DND-41 (cell line): ENCODE measurements around the gene PTGES3.

Experiments
- ATAC-seq: fragments of 200-7000 bp; cut with Tn5 transposase; 3 replicates; pipeline ENCODE4 v1.9.1; 2021; ENCODE audit warnings: low read depth; ENCODE audit not compliant: insufficient read depth
- DNase-seq: peaks from one replicate; pipeline ENCODE4 v3.0.0-alpha.2; 2020
- H2AFZ ChIP-seq: 2 replicates; pipeline ENCODE4 v1.6.0; 2012; ENCODE audit warnings: low read depth, low read length
- H3K27ac ChIP-seq: 2 replicates; pipeline ENCODE4 v1.5.1; 2012; ENCODE audit warnings: low read length, inconsistent platforms
- H3K27me3 ChIP-seq: fragments of 200-600 bp; sonication (generic); 2 replicates; pipeline ENCODE4 v1.6.0; 2012; ENCODE audit warnings: low read length, mild to moderate bottlenecking, inconsistent platforms; ENCODE audit not compliant: insufficient read depth, poor library complexity
- H3K36me3 ChIP-seq: 2 replicates; pipeline ENCODE4 v1.5.1; 2012; ENCODE audit warnings: low read length, inconsistent platforms; ENCODE audit not compliant: insufficient read depth
- H3K4me1 ChIP-seq: 2 replicates; pipeline ENCODE4 v1.5.1; 2012; ENCODE audit warnings: mild to moderate bottlenecking, low read length; ENCODE audit not compliant: insufficient read depth
- H3K4me2 ChIP-seq: 2 replicates; pipeline ENCODE4 v1.6.0; 2012; ENCODE audit warnings: mild to moderate bottlenecking, moderate library complexity, low read length, inconsistent platforms; ENCODE audit not compliant: insufficient read depth
- H3K4me3 ChIP-seq, 2 experiments: fragments of 200-600 bp in 1 of 2; shearing (Covaris generic) in 1 of 2; 2 replicates each; pipeline ENCODE4 v1.5.1; 2012 to 2016; ENCODE audit warnings: inconsistent platforms in 2 of 2, low read length in 2 of 2, mild to moderate bottlenecking in 2 of 2, low read depth in 1 of 2, moderate library complexity in 1 of 2
- H3K79me2 ChIP-seq: 2 replicates; pipeline ENCODE4 v1.6.0; 2012; ENCODE audit warnings: low read length, inconsistent platforms; ENCODE audit not compliant: insufficient read depth
- H3K9ac ChIP-seq: 2 replicates; pipeline ENCODE4 v1.6.0; 2012; ENCODE audit warnings: low read depth, mild to moderate bottlenecking, inconsistent platforms, low read length, moderate library complexity
- H3K9me3 ChIP-seq: 2 replicates; pipeline ENCODE4 v1.5.1; 2012; ENCODE audit warnings: low read length, moderate library complexity, mild to moderate bottlenecking, inconsistent platforms; ENCODE audit not compliant: insufficient read depth, severe bottlenecking
- H4K20me1 ChIP-seq: 2 replicates; pipeline ENCODE4 v1.6.0; 2012; ENCODE audit warnings: low read length; ENCODE audit not compliant: insufficient read depth
- CTCF ChIP-seq: IDR thresholded peaks from 2 replicates; pipeline ENCODE4 v1.5.1; 2012; ENCODE audit warnings: borderline replicate concordance, low read length, moderate library complexity, mild to moderate bottlenecking; ENCODE audit not compliant: poor library complexity, severe bottlenecking; ENCODE audit errors: extremely low read depth
- EZH2 ChIP-seq: IDR thresholded peaks from 3 replicates; pipeline ENCODE4 v1.6.1; 2012; ENCODE audit warnings: borderline replicate concordance, low read depth, mild to moderate bottlenecking, moderate library complexity, low read length, inconsistent platforms; ENCODE audit not compliant: severe bottlenecking

PTGES3 gene

DNA sequence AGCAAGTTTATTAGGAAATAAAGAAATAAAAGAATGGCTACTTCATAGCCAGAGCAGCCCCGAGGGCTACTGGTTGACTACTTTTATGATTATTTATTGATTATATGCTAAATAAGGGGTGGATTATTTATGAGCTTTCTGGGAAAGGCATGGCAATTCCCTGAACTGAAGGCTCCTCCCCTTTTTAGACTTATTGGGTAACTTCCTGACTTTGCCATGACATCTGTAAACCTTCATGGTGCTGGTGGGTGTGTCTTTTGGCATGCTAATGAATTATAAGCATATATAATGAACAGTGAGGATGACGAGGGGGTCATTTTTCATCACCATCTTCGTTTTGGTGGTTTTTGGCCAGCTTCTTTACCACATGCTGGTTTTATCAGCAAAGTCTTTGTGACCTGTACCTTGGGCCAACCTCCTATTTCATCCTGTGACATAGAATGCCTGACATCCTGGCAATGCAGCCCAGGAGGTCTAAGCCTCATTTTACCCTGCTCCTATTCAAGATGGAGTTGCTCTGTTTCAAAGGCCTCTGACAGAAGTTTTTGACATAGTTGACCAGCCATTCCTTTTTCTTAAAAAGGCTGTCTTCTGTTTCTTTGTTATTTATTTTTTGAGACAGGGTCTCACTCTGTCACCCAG is 11.1 kb upstream of the PTGES3 start:
- Histone ChIP-seq H4K20me1 (no peaks in the 10 kb centered on the region), H3K36me3 (no peaks in the 10 kb centered on the region), H3K9ac (no peak overlapping the region), H3K9me3 (no peaks in the 10 kb centered on the region), H3K4me2 (no peak overlapping the region), H2AFZ (no peak overlapping the region), H3K27ac (no peak overlapping the region), H3K4me3 (no peak overlapping the region), H3K27me3 (no peaks in the 10 kb centered on the region), H3K4me1 (no peaks in the 10 kb centered on the region), H3K79me2 (no peaks in the 10 kb centered on the region)
- no peak for ATAC-seq
- TF ChIP-seq CTCF = no peak
- no peak for TF ChIP-seq EZH2
- DNase-seq = no peak

- Histone ChIP-seq H3K4me2 (no peak overlapping the region), H3K9ac (no peak overlapping the region), H3K9me3 (no peaks in the 10 kb centered on the region), H3K4me3 (no peak overlapping the region), H3K27ac (no peak overlapping the region), H3K27me3 (no peaks in the 10 kb centered on the region), H3K36me3 (no peaks in the 10 kb centered on the region), H3K79me2 (no peaks in the 10 kb centered on the region), H2AFZ (no peak overlapping the region), H3K4me1 (no peaks in the 10 kb centered on the region), H4K20me1 (no peaks in the 10 kb centered on the region)
- TF ChIP-seq EZH2 = no peak
- no peak for TF ChIP-seq CTCF
- DNase-seq (no peak), ATAC-seq (0 out of 3 replicates have a peak, but pooled peaks have one; percentile 15)
Observed at GRCh38 chr12:56695327-56696101, 7.4 kb upstream of the PTGES3 start.

DNA sequence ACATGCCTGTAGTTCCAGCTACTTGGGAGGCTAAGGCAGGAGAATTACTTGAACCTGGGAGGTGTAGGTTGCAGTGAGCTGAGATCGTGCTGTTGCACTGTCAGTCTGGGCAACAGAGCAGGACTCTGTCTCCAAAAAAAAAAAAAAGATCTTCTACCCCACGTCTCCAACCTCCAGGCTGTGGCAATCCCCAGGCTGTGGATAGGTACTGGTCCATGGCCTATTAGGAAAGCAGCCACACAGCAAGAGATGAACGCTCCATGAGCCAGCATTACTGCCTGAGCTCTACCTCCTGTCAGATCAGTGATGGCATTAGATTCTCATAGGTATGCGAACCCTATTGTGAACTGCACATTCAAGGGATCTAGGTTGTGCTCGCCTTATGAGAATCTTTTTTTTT is 6.1 kb upstream of the PTGES3 start:
- Histone ChIP-seq H4K20me1 (no peaks in the 10 kb centered on the region), H3K9me3 (no peaks in the 10 kb centered on the region), H3K79me2 (peaks cover 3% of the 10 kb centered on the region), H3K4me3 (no peak overlapping the region), H3K4me1 (peaks cover 6% of the 10 kb centered on the region), H3K36me3 (no peaks in the 10 kb centered on the region), H2AFZ (no peak overlapping the region), H3K27ac (no peak overlapping the region), H3K27me3 (no peaks in the 10 kb centered on the region), H3K9ac (no peak overlapping the region), H3K4me2 (no peak overlapping the region)
- DNase-seq (no peak), ATAC-seq (no peak)
- TF ChIP-seq EZH2 (no peak), CTCF (no peak)
